ENCODE results near the gene PACRG.

DNA sequence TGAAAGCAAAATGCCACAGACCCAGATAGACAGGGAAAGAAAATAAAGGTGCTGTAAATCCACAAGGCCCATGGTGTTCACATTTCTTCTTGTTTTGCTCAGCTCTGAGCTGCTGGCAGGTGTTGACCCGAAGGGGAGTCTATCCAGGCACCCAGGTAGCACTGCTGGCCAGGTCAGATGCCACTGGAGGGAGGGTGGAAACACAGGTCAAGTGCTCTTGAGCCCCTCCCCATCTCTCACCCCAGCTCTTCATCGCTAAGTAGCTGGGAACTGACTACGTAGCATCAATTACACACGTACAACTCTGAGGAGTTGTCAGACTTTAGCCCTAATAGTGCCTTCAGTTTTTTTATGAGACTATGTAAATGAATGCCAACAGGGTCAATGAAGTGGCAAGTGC lies 399.0 kb downstream of the PACRG start:
- TF ChIP-seq, protein P1, sequence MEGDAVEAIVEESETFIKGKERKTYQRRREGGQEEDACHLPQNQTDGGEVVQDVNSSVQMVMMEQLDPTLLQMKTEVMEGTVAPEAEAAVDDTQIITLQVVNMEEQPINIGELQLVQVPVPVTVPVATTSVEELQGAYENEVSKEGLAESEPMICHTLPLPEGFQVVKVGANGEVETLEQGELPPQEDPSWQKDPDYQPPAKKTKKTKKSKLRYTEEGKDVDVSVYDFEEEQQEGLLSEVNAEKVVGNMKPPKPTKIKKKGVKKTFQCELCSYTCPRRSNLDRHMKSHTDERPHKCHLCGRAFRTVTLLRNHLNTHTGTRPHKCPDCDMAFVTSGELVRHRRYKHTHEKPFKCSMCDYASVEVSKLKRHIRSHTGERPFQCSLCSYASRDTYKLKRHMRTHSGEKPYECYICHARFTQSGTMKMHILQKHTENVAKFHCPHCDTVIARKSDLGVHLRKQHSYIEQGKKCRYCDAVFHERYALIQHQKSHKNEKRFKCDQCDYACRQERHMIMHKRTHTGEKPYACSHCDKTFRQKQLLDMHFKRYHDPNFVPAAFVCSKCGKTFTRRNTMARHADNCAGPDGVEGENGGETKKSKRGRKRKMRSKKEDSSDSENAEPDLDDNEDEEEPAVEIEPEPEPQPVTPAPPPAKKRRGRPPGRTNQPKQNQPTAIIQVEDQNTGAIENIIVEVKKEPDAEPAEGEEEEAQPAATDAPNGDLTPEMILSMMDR (conservative IDR thresholded peaks at IDR 0.05; ENCODE audit: low read length) = no peak
- TF ChIP-seq EZH2phosphoT487 (IDR thresholded peaks at IDR 0.05; ENCODE audit: borderline replicate concordance, low read depth, low read length) = no peak

Data from OCI-LY7 (cell line).